GM18526 (cell line): ENCODE results near the gene AASDH.
A peak's percentile ranks its signal among the peaks of the same experiment; 100 is the strongest.

Experiments used
- POLR2A ChIP-seq: IDR thresholded peaks from 3 replicates; pipeline ENCODE4 v1.6.1; 2011; ENCODE audit not compliant: insufficient read length; ENCODE audit errors: extremely low read depth

Gene AASDH

GRCh38 chr4:56387023-56388001 is at the start of gene AASDH:
AASDH (minus strand) TSS chr4:56387491; CDS start chr4:56384299, 3,192 bp downstream.
- TF ChIP-seq POLR2A: peak; percentile 94

GRCh38 chr4:56435140-56435926 is 48.0 kb upstream of the AASDH start, which contains the start of gene PPAT:
PPAT (minus strand) TSS chr4:56435615; CDS start chr4:56435477, 138 bp downstream.
- peak; percentile 88 for TF ChIP-seq POLR2A

GRCh38 chr4:56434599-56435139 is 47.4 kb upstream of the AASDH start:
- TF ChIP-seq POLR2A: no peak

- no peak for TF ChIP-seq POLR2A
Observed at GRCh38 chr4:56433280-56433679, 46.0 kb upstream of the AASDH start.

- no peak for TF ChIP-seq POLR2A
Observed at GRCh38 chr4:56430203-56430602, 42.9 kb upstream of the AASDH start.

GRCh38 chr4:56427179-56427578 is 39.9 kb upstream of the AASDH start:
- TF ChIP-seq POLR2A: no peak

- TF ChIP-seq POLR2A: no peak
Observed at GRCh38 chr4:56426273-56426672, 39.0 kb upstream of the AASDH start.

- no peak for TF ChIP-seq POLR2A
Observed at GRCh38 chr4:56425518-56425917, 38.2 kb upstream of the AASDH start.

GRCh38 chr4:56424697-56425514 is 37.6 kb upstream of the AASDH start:
- TF ChIP-seq POLR2A: no peak

- TF ChIP-seq POLR2A: no peak
Observed at GRCh38 chr4:56424176-56424575, 36.9 kb upstream of the AASDH start.

GRCh38 chr4:56417396-56417795 is 30.1 kb upstream of the AASDH start:
- TF ChIP-seq POLR2A: no peak

GRCh38 chr4:56416349-56416748 is 29.1 kb upstream of the AASDH start:
- TF ChIP-seq POLR2A: no peak

GRCh38 chr4:56414135-56414670 is 26.9 kb upstream of the AASDH start:
- no peak for TF ChIP-seq POLR2A
